ENCODE measurements around the gene DCAF11. TPM values are rescaled to one million over a fixed set of nuclear protein-coding genes. Genes with fewer than 3 reads are reported as not detected.
A peak's percentile ranks its signal among the peaks of the same experiment; 100 is the strongest.

DCAF11 gene
- total and polyA plus RNA-seq, 2 of the 13 experiments (the other 11 are each of a cell fraction or from before 2014, with no cell fraction given): 150 to 257 TPM

GRCh38 chr14:24076302-24076601 lies 38.3 kb upstream of the DCAF11 start (continued):
- TF ChIP-seq DZIP1 (CRISPR knock-in tag; IDR thresholded peaks at IDR 0.05) (no peak), TERF1 (CRISPR knock-in tag; IDR thresholded peaks at IDR 0.05) (peak; percentile 54; the same call in 1 of the 2 replicates)

- Histone ChIP-seq H4K20me1 (ENCODE audit: insufficient read depth, low read length) (no peaks in the 10 kb centered on the region), H3K9me3 (ENCODE audit: low read length) (no peaks in the 10 kb centered on the region), H3K79me2 (ENCODE audit: insufficient read depth, low read length) (no peaks in the 10 kb centered on the region), H3K4me1 (ENCODE audit: insufficient read depth, low read length) (peaks cover 43% of the 10 kb centered on the region), H2AFZ (ENCODE audit: low read length) (no peak overlapping the region), H3K27ac (ENCODE audit: extremely low read length, insufficient read depth, low read length) (no peak overlapping the region), H3K27me3 (ENCODE audit: control insufficient read depth in 1 of 2, insufficient read depth in 2 of 2, low read length in 2 of 2) (peaks cover 18 to 64% of the 10 kb centered on the region in 2 experiments), H3K4me2 (ENCODE audit: low read depth, low read length) (no peak overlapping the region), H3K4me3 (replicated peaks in 1 of 3; ENCODE audit: insufficient read depth in 1 of 3, low read depth in 2 of 3, low read length in 3 of 3) (no peak overlapping the region), H3K9ac (ENCODE audit: insufficient read depth, low read depth, low read length) (no peak overlapping the region), H3K36me3 (replicated peaks in 1 of 2; ENCODE audit: control insufficient read depth in 1 of 2, insufficient read depth in 2 of 2, low read length in 2 of 2) (no peaks in the 10 kb centered on the region)
- FAIRE-seq (no peak), DNase-seq (ENCODE audit: low spot score) (no peak), ATAC-seq (no peak)
- intact Hi-C loops (cut with micrococcal nuclease; ENCODE audit: unreplicated experiment) (no loop called here), in situ Hi-C loops (cut with HindIII; ENCODE audit: extremely low pct_ligation_motif_present, low pct_unique_long_range_greater_than_20kb) (no loop called here)
- no TSS peak for BruUV-seq (replicated peaks)
- POLR2A ChIA-PET: interaction anchor here (8.3 kb wide), 1 partner anchor 18 kb away, joined by 68 read pairs; the partner anchor contains the start of gene PCK2
- CTCF ChIA-PET (ENCODE audit: low intra/inter-chr PET ratio, low total read pairs): no interaction called here
- 78% methylated on average over 23 of the region's 23 CpGs for WGBS (ENCODE audit: low lambda C conversion rate)
- TF ChIP-seq CENPT (CRISPR knock-in tag; IDR thresholded peaks at IDR 0.05; ENCODE audit: low read depth) (0 out of 2 replicates have a peak, but pooled peaks have one; percentile 45), NCOA5 (CRISPR knock-in tag; IDR thresholded peaks at IDR 0.05) (no peak), ZFP37 (CRISPR knock-in tag; IDR thresholded peaks at IDR 0.05; ENCODE audit: borderline replicate concordance) (no peak), KDM5A (IDR thresholded peaks at IDR 0.05; ENCODE audit: borderline replicate concordance, low read length) (no peak), DRAP1 (CRISPR knock-in tag; IDR thresholded peaks at IDR 0.05) (no peak), NPAS2 (CRISPR knock-in tag; IDR thresholded peaks at IDR 0.05; ENCODE audit: borderline replicate concordance) (no peak), CREBL2 (CRISPR knock-in tag; IDR thresholded peaks at IDR 0.05; ENCODE audit: borderline replicate concordance) (no peak), HMGXB4 (CRISPR knock-in tag; IDR thresholded peaks at IDR 0.05; ENCODE audit: borderline replicate concordance in 1 of 2, low read depth in 1 of 2) (no peak), ATRX (CRISPR knock-in tag; IDR thresholded peaks at IDR 0.05; ENCODE audit: borderline replicate concordance) (no peak), PRPF4 (IDR thresholded peaks at IDR 0.05; ENCODE audit: low read depth, low read length, poor library complexity, severe bottlenecking) (no peak), ZBTB38 (CRISPR knock-in tag; IDR thresholded peaks at IDR 0.05) (no peak), ZNF776 (CRISPR knock-in tag; IDR thresholded peaks at IDR 0.05) (0 out of 2 replicates have a peak, but pooled peaks have one; percentile 19), FIP1L1 (IDR thresholded peaks at IDR 0.05; ENCODE audit: borderline replicate concordance, insufficient read depth, low read depth, low read length) (no peak), HES4 (CRISPR knock-in tag; IDR thresholded peaks at IDR 0.05; ENCODE audit: borderline replicate concordance) (0 out of 2 replicates have a peak, but pooled peaks have one; percentile 6), RNF2 (conservative IDR thresholded peaks at IDR 0.05; ENCODE audit: low read depth) (0 out of 2 replicates have a peak, but pooled peaks have one; percentile 38)
Observed at GRCh38 chr14:24077086-24077485, 37.5 kb upstream of the DCAF11 start.
